GM18873 (cell line): ENCODE results near the gene NPFFR2.
A peak's percentile ranks its signal among the peaks of the same experiment; 100 is the strongest.
"Not testable (repeated sequence)": the region's sequence is repeated elsewhere in the genome, so short reads cannot be mapped to it uniquely, and the experiment has no call there.

ENCODE experiments used
- ATAC-seq: cut with Tn5 transposase; IDR thresholded peaks from one replicate; pipeline ENCODE4 v1.9.1; 2021; ENCODE audit warnings: mild to moderate bottlenecking, moderate library complexity, moderate number of reproducible peaks; ENCODE audit not compliant: unreplicated experiment, low FRiP score

NPFFR2 gene

DNA sequence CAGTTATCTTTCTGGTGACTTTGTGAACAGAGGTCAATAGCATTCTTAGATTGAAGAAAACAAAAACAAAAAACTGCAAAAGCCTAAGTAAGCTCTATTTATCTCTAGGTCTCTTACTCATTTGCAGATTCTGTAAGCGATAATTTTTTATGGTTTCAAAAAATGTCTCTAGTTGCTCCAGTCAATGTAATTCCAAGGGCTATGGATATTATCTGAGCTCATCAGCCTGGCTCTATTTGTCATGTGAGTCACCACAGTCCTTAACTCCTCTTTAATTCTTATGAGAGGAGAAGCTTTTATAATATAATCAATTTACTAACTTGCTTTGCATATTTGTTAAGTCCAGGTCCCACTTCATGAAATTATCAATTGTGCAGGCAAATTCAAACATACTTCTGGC is 79.1 kb downstream of the NPFFR2 start:
- ATAC-seq: no peak

DNA sequence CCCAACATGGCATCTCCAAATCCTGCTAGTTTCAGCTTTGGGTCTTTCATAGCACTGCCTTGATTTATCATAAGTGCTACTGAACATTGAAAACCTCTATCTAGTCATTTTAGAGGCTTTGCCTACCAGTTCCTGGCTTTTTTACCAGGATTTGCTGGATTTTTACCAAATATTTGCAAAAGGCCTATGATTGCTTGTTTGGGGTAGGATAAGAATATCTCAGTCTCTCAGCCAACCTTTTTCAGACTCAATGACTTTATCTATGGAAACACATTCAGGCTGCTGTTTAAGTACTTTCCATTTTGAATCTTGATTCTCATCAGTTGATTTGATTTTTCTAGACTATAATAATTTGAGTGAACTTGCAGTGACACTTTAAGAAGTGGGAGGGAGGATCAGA is 80.1 kb downstream of the NPFFR2 start:
- ATAC-seq: no peak

DNA sequence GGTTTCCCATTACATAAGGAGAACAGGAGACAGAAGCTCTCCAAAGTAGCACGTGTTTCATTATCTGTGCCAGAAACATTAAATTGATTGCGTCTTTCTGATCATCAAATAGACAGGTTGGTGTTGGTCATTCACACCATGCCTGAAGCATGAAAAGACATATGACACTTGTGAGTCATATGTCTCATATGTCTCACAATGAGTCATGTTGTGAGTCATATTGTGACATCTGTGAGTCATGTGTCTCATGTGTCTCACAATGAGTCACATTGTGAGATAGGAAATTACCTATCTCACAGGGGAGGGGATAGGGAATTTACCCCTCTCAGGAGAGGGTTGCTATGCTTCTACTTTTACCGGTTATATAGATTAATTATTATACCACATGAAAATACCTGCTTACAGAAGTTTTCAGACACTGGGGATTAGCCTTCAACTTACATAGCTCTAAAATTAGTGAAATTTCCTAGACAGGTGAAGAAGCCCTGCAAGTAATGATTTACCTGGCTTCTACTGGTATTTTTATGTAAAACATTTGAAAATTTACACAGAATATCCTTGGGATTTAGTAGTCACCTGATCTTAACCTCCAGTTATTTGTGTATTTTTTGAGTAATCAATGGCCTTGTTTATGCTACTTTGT is 80.8 kb downstream of the NPFFR2 start:
- peak; percentile 98 for ATAC-seq

DNA sequence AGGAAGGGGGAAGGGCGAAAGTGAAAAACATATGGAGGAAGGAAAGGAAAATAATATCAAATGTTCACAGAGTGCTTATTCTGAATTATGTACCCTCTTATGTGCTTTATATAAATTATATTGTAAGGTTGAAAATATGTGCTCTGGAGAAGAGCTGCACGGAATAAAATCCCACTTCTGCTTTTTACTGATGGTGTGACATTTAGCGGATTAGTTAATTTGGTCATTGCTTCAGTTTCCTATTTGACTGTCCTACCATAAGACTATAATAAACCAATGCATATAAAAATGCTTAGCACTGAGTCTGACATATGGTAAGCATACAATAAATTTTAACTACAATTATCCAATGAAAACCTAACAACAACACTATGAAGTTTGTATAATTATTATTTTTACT is 86.2 kb downstream of the NPFFR2 start:
- ATAC-seq: no peak

DNA sequence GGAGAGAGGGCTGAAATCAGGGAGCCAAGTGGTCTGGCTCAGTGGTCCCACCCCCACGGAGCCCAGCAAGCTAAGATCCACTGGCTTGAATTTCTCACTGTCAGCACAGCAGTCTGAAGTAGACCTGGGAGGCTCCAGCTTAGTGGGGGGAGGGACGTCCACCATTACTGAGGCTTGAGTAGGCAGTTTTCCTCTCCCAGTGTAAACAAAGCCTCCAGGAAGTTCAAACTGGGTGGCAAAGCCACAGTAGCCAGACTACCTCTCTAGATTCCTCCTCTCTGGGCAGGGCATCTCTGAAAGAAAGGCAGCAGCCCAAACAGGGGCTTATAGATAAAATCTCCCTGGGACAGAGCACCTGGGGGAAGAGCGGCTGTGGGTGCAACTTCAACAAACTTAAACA is 88.1 kb downstream of the NPFFR2 start:
- ATAC-seq: no peak

DNA sequence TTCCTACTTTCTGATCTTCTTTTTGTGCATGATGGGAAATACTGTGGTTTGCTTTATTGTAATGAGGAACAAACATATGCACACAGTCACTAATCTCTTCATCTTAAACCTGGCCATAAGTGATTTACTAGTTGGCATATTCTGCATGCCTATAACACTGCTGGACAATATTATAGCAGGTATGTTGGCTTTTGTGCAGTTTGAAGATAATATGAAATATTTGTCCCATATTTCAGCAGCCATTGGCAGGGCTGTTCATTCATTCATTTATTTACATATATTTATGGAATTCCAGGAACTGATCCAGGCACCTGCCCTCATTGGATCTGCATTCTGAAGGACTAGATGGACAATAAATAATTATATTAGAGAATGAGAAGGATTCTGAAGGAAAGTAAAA is 96.9 kb downstream of the NPFFR2 start:
- no peak for ATAC-seq

DNA sequence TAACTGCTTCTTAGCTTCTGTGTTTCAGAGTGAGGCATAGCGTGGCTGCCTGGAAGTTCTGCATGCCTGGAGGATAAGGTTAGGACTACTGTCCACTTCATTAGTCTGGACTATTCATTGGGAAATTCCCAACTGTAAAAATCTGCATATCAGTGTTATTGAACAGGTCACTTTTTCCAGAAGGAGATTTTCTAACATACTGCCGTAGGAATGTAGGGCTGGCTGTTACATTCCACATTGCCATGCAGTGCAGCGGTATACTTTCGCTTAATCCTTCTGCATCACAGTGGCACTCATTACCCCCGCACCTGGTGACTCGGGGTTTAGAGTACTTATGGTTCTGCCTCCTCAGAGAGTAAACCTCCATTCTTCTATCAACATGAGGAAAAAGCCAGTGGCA is 104.6 kb downstream of the NPFFR2 start:
- no peak for ATAC-seq

DNA sequence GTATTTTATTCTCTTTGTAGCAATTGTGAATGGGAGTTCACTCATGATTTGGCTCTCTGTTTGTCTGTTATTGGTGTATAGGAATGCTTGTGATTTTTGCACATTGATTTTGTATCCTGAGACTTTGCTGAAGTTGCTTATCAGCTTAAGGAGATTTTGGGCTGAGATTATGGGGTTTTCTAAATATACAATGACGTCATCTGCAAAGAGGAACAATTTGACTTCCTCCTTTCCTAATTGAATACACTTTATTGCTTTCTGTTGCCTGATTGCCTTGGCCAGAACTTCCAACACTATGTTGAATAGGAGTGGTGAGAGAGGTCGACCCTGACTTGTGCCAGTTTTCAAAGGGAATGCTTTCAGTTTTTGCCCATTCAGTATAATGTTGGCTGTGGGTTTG is 108.2 kb downstream of the NPFFR2 start:
- not testable (repeated sequence) for ATAC-seq

DNA sequence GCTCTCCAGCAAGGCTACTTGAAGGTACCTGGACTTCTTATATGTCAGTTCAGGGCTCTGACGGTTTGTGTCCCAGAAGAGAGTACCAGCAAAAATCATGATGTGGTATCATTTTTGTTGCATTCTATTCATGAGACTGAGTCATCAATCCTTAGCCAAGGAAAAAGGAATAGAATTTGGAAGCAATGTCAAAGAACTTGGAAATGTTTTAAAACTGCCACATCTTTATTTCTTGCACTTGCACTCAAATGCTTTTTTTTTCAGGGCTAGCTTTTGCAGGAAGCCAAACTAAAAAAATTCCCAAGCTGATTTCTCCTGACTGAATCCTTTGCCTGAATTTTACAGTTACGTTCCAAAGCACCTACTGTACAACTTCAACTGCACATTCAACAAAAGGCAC is 112.4 kb downstream of the NPFFR2 start:
- ATAC-seq: no peak

DNA sequence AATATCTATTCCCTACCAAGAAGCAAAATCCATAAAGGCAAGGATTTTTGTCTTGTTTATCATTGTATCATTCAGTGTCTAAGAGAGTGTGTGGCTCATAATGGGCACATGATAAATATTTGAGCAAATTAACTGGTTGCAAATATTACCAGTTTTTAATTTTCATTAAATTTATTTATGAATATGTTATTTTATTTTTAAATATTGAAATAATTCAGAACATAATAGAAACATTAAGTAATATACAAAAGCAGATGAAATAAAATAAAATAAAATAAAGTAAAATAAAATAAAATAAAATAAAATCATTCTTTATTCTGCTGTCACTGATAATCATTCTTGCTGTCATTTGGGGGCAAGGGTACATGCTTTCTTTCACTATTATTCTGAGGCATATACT is 120.9 kb downstream of the NPFFR2 start:
- ATAC-seq: no peak

DNA sequence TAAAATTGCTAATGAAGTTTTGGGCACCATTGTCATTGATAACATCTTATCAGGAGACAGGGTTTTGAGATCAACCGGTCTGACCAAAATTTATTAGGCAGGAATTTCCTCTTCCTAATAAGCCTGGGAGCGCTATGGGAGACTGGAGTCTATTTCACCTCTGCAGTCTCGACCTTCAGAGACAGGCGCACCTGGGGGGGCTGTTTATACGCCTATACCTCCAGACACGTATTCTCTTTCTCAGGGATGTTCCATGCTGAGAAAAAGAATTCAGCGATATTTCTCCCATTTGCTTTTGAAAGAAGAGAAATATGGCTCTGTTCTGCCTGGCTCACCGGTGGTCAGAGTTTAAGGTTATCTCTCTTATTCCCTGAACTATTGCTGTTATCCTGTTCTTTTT is 121.8 kb downstream of the NPFFR2 start:
- ATAC-seq: not testable (repeated sequence)

DNA sequence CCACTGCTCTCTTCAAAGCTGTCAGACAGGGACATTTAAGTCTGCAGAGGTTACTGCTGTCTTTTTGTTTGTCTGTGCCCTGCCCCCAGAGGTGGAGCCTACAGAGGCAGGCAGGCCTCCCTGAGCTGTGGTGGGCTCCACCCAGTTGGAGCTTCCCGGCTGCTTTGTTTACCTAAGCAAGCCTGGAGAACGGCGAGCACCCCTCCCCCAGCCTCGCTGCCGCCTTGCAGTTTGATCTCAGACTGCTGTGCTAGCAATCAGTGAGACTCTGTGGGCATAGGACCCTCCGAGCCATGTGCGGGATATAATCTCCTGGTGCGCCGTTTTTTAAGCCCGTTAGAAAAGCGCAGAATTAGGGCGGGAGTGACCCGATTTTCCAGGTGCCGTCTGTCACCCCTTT is 137.5 kb downstream of the NPFFR2 start:
- ATAC-seq: not testable (repeated sequence)

DNA sequence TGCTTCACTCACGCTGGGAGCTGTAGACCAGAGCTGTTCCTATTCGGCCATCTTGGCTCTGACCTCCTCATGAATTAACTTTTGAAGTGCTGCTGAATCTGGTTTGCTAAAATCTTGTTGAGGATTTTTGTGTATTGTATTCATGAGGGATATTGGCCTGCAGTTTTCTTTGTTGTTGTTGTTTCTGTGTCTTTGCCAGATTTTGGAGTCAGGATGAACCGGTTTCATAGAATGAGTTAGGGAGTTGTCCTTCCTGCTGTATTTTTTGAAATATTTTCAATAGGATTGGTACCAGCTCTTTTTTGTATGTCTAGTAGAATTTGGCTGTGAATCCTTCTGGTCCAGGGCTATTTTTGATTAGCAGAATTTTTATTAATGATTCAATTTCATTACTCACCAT is 138.1 kb downstream of the NPFFR2 start:
- ATAC-seq: no peak

DNA sequence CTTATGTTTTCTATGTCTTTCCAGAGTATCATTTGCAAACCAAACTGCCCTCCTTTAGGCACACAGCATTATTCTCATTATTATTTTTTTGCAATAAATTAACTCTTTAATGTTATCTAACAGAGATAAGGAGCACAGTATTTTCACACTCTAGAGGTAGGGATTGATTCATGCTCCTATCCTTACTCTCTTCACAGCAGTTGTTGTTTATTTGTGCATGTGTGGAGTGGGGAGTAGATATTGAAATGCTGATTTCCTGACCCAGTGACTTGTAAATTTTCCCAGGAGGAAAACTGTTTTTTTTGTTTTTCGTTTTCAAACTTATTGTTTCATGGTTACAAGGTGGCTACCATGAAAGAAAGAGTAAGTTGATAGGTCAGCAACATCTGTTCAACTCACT is 140.0 kb downstream of the NPFFR2 start:
- ATAC-seq: no peak

DNA sequence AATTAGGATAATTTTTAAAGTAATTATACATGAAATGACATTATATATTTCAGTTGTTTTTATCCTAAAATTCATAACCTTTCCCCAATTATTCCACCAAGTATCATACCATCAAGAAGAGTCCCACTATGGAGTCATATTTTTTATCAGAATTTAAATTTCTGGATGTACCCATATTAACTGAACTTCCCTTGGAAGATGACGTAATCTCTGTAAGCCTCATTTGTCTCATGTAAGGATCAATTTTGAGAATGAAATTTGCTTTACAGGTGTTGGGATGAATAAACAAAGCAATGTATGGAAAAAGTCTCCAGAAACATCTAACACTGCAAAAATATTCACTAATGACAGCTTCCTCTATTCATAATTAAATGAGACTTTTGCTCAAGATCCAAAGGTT is 147.5 kb downstream of the NPFFR2 start:
- ATAC-seq: no peak

DNA sequence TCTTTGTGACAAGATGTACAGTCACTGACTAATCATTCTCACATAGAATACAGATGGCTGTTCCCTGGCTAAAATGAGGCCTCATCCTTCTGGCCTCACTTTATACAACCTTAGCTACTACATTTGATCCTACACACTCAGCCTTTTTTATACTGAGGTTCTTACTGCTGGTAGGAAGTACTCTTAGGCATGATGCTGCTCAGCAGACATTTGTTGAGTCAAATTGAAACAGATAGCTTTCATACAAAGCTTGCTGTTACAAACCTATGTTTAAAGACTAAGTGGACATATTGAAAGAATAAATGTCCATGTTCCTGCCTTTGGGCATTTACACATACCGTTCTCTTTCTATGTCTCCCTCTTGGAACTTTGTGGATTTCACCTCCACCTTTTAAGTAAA is 154.9 kb downstream of the NPFFR2 start:
- no peak for ATAC-seq

DNA sequence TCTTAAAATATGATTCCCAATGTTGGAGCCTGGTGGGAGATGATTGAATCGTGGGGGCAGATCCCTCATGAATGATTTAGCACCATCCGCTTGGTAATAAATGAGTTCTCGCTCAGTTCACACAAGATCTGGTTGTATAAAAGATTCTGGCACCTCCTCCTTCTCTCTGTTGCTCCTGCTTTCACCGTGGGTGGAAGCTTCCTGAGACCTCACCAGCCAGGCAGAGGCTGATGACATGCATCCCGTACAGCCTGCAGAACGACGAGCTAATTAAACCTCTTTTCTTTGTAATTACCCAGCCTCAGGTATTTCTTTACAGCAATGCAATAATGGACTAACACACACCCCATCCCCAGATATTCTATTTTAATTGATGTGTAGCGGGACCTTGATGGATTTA is 162.2 kb downstream of the NPFFR2 start:
- no peak for ATAC-seq

DNA sequence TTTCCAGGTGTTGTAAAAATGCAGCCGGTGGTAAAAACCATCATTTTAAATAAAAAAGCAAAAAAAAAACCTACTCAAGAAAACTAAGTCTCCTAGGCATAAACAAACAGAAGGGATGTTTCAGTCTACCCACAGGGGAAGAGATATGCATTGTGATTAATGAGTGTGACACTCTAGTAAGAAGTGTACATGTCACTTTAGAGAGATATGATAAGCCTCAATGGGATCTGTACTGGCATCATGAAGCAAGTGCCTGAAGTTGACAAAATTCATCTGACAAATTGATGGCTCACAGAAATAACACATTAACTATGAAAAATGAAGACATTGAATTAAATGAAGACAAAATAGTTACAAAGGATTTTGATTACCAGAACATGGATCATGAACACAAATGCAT is 162.7 kb downstream of the NPFFR2 start:
- no peak for ATAC-seq
